Skin epidermis (tissue), 12 donors: Measurements from ENCODE around the gene CHERP.
A peak's percentile ranks its signal among the peaks of the same experiment; 100 is the strongest.
"Not testable (repeated sequence)": the region's sequence is repeated elsewhere in the genome, so short reads cannot be mapped to it uniquely, and the experiment has no call there.

Source experiments
- H3K27ac ChIP-seq, 21 experiments: fragments of 200-600 bp; sonication (generic) in 11 of 21; one replicate each; pipeline ENCODE4 v1.5.0; 2020; ENCODE audit warnings: mild to moderate bottlenecking in 3 of 21, inconsistent platforms in 2 of 21, moderate library complexity in 2 of 21
- H3K4me3 ChIP-seq, 7 experiments: fragments of 200-600 bp; sonication (generic) in 2 of 7; one replicate each; pipeline ENCODE4 v1.5.0; 2020; ENCODE audit warnings: inconsistent platforms in 2 of 7, mild to moderate bottlenecking in 2 of 7, moderate library complexity in 1 of 7

CHERP gene

DNA sequence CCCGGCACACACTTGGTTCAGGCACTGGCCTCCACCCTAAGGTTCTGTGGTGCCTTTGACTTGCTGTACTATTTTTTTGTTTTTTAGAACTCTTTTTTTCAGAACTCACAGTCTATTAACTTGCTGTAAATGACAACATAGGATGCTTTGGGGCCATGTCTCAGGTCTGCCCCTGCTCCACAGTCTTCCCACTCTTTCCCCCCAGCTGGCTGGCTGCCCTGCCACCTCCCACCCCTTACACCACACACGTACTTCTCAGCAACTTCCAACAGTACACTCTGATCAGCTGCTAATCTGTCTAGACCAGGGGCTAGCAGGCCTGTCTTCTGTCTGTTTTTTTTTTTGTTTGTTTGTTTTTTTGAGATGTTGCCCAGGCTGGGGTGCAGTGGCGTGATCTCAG is 38.0 kb downstream of the CHERP start:
- Histone ChIP-seq H3K4me3 (no peak overlapping the region), H3K27ac (no peak overlapping the region)

- no peak overlapping the region for H3K27ac ChIP-seq
- no peak overlapping the region for H3K4me3 ChIP-seq
These were observed 44.4 kb downstream of the CHERP start for GRCh38 chr19:16497837-16498236.

DNA sequence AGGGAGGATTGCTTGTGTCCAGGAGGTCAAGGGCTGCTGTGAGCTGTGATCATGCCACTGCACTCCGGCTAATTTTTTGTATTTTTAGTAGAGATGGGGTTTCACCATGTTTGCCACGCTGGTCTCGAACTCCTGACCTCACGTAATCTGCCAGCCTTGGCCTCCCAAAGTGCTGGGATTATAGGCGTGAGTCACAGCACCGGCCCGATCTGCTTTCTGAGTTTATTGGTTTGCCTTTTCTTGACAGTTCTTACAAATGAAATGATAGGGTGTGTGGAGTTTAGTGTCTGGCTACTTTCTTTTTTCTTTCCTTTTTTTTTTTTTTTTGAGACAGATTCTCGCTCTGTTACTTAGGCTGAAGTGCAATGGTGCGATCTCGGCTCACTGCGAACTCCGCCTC is 45.2 kb downstream of the CHERP start:
- peak overlapping the region; percentile 50 to 81 (median 66) for H3K4me3 ChIP-seq
- H3K27ac ChIP-seq, result peak overlapping the region in 11 of 21 experiments; percentile 11 to 84 (median 70)

DNA sequence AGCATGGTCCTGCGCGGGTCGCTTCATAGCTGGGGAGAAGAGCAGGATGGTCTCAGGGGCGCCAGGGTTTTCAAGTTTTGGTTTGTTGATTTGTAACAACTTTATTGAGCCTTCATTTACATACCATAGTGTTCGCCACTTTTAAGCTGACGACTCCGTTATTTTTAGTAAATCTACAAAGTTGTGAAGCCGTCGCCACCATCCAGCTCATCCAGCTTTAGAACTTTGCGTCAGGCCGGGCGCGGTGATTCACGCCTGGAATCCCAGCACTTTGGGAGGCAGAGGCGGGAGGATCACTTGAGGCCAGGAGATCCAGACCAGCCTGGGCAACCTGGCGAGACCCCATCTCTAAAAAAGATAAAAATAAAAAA is 45.6 kb downstream of the CHERP start:
- Histone ChIP-seq H3K4me3 (peak overlapping the region; percentile 50 to 81 (median 66)), H3K27ac (peak overlapping the region in 18 of 21 experiments; percentile 11 to 84 (median 71))

- Histone ChIP-seq H3K4me3 (peak within 1 kb of the TSS; percentile 50 to 81 (median 66)), H3K27ac (peak within 1 kb of the TSS in 20 of 21 experiments; percentile 56 to 88 (median 76))
These were observed 46.1 kb downstream of the CHERP start, which contains the start of the genes C19orf44 and CALR3 for GRCh38 chr19:16495982-16496612. Gene C19orf44 (plus strand): TSS chr19:16496394. CDS start chr19:16500793, 4,399 bp downstream. Gene CALR3 (minus strand): TSS chr19:16496167. CDS start chr19:16496129, 38 bp downstream.

DNA sequence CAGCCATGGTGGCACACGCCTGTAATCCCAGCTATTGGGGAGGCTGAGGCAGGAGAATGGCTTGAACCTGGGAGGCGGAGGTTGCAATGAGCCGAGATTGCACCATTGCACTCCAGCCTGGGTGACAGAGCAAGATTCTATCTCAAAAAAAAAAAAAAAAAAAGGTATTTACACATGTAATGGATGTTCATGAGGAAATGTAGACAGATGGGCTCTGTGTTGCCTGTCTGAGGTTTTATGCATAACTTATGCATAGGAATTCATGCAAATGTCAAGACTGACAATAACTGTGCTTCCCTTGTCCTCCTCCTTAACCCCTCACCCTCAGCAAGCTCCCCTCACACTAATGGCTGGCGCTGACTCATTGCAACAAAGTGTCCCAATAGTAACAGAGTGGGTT is 55.8 kb downstream of the CHERP start:
- not testable (repeated sequence) for H3K27ac ChIP-seq, H3K4me3 ChIP-seq

DNA sequence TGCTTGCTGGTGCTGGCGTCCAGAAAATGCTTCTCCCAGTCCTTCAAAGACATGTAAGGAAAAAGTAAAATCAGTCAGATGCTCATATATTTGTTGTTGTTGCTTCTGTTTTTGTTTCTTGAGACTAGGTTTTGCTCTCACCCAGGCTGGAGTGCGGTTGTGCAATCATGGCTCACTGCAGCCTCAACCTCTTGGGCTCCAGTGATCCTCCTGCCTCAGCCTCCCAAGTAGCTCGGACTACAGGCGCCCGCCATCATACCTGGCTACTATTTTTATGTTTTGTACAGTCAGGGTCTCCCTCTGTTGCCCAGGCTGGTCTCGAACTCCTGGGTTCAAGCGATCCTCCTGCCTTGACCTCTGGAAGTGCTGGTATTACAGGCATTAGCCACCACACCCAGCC is 59.5 kb downstream of the CHERP start:
- Histone ChIP-seq H3K4me3 (no peak overlapping the region), H3K27ac (no peak overlapping the region)

DNA sequence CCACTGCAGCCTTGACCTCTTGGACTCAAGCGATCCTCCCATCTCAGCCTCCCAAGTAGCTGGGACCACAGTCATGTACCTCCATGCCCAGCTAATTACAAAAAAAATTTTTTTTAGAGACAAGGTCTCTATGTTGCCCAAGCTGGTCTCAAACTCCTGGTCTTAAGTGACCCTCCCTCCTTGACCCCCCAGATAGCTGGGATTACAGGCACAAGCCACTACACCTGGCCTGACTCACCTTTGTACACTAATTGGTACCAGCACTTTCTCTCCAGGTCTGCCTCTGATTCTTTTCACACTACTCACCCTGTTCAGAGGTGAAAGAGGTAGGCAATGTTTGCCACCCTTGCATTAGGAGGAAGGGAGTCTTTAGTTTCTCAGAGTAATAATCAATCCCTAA is 64.9 kb downstream of the CHERP start:
- H3K4me3 ChIP-seq, result no peak overlapping the region
- H3K27ac ChIP-seq, result no peak overlapping the region

- H3K27ac ChIP-seq, result no peak overlapping the region
- H3K4me3 ChIP-seq, result no peak overlapping the region
These were observed 65.8 kb downstream of the CHERP start for GRCh38 chr19:16476401-16476800.

DNA sequence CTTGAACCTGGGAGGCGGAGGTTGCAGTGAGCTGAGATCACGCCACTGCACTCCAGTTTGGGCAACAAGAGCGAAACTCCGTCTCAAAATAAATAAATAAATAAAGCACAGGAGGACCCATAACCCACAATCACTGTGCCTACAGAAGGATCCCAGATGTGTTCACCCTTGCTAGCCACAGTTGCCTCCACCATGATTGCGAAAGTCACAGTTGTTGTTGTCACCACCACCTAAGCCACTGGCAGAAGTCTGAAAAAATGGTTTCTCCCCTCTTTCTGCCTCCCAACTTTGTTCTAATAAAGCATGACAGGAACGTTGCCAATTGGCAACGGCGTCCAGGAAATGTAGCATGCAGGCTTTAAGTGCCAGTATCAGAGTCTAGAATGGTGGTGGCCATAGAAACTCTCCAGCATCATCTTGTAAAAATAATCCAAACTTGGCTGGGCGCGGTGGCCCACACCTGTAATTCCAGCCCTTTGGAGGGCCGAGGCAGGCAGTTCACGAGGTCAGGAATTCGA is 68.3 kb downstream of the CHERP start:
- H3K4me3 ChIP-seq, result no peak overlapping the region
- H3K27ac ChIP-seq, result no peak overlapping the region

DNA sequence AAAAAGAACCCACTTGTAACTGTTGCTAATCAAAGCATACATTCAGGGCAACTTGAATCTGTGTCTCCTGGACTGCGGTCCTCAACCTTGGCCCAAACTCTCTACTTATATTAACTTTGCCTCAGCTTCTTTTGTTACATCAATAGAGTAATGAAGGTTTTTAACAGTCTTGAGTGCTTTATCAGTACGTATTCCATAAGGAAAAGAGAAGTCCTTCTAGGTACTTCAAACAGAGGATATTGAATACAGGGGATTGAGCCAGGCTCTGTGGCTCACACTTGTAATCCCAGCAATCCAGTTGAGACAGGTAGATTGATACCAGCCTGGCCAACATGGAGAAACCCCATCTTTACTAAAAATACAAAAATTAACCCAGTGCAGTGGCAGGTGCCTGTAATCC is 69.2 kb downstream of the CHERP start:
- Histone ChIP-seq H3K27ac (no peak overlapping the region), H3K4me3 (no peak overlapping the region)

- Histone ChIP-seq H3K4me3 (peak overlapping the region; percentile 62 to 98 (median 93)), H3K27ac (peak overlapping the region in 20 of 21 experiments; percentile 61 to 92 (median 88))
These were observed 69.7 kb downstream of the CHERP start for GRCh38 chr19:16472559-16472899.

DNA sequence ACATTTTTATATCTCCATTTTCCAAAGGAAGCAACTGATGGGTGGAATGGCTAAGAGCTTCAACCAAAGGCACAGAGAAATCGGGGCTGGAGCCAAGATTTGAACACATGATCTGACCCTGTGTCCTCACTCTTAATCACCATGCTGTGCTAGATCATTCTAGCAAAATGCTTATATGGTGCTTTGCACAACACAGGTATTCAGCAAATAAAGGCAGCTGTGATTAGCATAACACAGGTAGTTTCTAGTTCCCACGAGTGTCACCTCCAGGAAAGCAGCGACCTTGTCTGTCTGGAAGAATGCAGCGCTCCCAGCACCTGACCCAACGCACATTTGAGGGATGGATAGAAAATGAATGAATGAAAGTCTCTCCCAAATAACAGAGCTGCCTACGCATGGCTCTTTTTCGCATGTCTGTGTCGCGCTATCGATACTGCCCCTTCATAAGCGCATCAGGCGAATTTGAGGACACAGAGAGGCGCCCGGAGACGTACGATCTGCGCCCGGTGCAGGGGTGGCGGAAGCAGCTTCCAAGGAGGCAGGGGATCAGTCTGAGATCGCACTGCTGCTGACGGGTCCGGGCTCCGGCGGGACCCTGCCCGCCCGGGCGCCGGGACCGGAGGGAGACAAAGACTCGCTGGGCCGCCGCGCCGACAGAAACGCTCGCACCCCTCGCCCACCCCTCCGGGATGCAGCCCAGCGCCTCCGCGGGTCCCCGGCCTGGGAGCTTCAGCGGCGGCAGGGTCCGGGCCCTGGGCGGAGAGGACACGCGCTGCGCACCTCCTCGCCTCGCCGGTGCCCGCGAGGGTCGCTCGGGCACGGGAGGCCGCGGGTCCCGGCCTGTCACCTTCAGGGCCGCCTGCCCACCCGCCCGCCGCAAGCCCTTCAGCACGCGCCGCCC is 71.1 kb downstream of the CHERP start:
- H3K27ac ChIP-seq, result peak overlapping the region; percentile 74 to 93 (median 86)
- peak overlapping the region; percentile 62 to 98 (median 93) for H3K4me3 ChIP-seq

DNA sequence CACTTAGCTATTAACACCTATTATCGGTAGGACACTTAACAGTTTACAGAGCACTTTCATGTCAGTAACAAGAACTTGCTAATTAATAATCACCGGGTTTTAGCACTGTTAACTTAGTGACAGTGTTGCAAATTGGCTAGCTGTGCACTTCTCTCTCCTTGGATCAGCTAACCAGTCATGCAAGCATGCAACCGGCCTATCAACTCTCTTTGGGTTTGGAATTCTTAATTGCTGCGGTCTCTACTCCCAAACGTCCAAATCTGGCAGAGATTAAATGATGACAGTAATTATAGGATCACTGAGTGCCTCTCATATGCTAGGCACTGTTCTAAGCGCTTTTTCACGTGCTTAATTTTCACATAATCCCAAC is 71.7 kb downstream of the CHERP start:
- H3K27ac ChIP-seq, result peak overlapping the region in 12 of 21 experiments; percentile 21 to 91 (median 85)
- peak overlapping the region in 6 of 7 experiments; percentile 62 to 98 (median 94) for H3K4me3 ChIP-seq
